NCI-H446 (cell line): Measurements from ENCODE around the gene FAM163A.

Experiments used
- DNase-seq, 2 experiments: peaks; one replicate each; lab custom pipeline; 2025; lab: John Stamatoyannopoulos, UW

Gene FAM163A

GRCh38 chr1:179753061-179753460 lies 10.0 kb downstream of the FAM163A start:
- no peak for DNase-seq

DNA sequence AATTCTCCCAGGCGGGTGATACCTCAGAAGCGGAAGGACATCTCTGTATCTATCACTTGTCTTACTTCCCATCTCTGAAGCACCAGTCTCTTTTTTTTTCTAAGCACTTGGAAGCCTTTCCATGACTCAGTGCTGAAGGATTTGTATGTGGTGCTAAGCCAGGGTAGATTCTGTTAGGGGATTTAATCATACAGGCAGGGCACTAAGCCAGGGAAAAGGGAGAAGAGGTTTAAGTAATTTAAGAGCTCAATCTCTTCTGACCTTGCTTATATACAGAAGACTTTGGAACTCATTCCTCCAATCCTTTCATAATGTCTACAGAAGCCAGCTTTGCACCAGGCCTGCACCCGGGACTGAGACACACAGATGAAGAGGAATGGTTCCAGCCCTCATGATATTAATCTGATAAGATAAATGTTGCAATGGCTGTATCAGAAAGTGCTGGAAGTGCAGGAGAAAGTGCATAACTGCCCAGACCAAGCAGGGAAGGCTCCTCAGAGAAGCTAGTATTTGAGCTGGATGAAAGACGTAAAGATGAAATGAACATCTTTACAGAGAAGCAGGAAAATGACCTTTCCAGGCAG lies 11.0 kb downstream of the FAM163A start:
- DNase-seq: peak in 1 of 2 experiments; percentile 49

- DNase-seq: no peak
Measured at GRCh38 chr1:179757933-179758332, 14.8 kb downstream of the FAM163A start.

DNA sequence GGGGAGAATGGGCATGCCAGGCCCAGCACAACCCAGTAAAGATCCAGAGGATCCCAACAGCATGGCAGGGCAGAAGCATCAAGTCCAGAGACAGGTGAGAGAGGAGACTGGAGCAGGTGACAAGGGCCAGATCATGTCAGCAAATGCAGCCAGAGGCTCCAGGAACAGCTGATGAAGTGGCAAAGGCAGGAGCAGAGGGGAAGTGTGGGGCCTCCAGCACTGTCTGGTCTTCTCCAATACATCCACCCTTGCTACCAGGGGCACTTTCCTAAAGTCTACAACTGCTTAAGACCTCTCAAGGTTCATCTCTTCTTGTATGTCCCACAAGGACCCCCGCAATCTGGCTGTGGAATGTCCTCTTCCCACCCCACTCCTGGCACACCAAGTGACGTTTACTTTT lies 17.4 kb downstream of the FAM163A start:
- DNase-seq: no peak

- DNase-seq: no peak
Measured at GRCh38 chr1:179761296-179761695, 18.2 kb downstream of the FAM163A start.

GRCh38 chr1:179761846-179762640 lies 19.0 kb downstream of the FAM163A start:
- peak; percentile 29 to 75 for DNase-seq

DNA sequence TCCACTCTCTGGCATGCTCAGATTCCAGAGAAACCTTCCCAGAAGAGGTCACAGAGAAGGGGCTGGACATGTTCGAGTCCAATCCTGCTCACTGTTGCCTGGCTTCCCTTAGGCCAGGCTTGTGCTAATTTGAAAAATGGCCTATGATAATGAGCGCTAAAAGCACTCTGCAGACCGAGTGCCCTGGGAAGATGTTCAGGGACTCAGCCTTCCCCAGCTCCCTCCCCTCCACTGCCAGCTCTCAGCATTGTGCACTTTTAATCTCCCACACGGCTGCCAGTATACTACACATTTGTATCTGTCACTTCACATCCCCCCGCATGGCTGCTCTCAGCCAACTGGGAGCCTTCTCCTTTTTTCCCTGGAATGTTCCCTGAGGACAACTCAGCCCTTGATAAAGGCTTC lies 24.1 kb downstream of the FAM163A start:
- peak in 1 of 2 experiments; percentile 17 for DNase-seq

GRCh38 chr1:179767996-179768395 lies 24.9 kb downstream of the FAM163A start:
- DNase-seq: no peak

GRCh38 chr1:179770887-179771502 lies 27.9 kb downstream of the FAM163A start:
- DNase-seq: no peak

GRCh38 chr1:179773264-179773663 lies 30.2 kb downstream of the FAM163A start:
- DNase-seq: no peak

GRCh38 chr1:179774000-179774399 lies 30.9 kb downstream of the FAM163A start:
- DNase-seq: no peak

GRCh38 chr1:179774566-179774965 lies 31.5 kb downstream of the FAM163A start:
- DNase-seq: no peak

GRCh38 chr1:179775009-179775408 lies 31.9 kb downstream of the FAM163A start:
- DNase-seq: no peak

GRCh38 chr1:179776831-179777230 lies 33.7 kb downstream of the FAM163A start:
- DNase-seq: no peak

GRCh38 chr1:179777731-179778130 lies 34.6 kb downstream of the FAM163A start:
- no peak for DNase-seq

DNA sequence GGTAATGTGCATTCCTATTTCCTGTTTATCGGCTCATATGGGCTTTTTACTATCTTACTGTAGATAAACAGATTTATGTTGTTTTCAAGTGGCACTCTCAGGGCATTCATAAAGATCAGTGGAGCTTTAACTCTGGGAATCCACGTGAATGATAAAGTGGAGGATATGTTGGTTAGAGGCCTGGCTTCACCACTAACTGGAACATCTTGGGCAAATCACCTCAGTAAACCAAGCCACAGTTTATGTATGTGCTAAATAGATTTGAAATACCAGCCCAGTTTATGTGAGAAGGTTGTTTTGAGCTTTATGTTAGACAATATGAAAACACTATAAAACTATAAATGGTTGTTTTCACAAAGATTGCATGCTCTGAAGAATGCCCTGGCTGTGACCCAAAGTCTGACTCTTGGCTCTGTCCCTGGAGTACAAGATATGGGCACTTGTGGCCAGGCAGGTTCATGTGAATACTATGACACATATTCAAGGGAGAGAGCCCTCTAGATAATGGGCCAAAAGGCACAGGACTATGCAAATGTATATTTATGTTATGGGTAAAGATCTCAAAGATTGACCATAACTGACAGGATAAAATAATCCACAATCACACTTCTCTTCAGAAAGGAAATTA lies 36.7 kb downstream of the FAM163A start:
- no peak for DNase-seq

DNA sequence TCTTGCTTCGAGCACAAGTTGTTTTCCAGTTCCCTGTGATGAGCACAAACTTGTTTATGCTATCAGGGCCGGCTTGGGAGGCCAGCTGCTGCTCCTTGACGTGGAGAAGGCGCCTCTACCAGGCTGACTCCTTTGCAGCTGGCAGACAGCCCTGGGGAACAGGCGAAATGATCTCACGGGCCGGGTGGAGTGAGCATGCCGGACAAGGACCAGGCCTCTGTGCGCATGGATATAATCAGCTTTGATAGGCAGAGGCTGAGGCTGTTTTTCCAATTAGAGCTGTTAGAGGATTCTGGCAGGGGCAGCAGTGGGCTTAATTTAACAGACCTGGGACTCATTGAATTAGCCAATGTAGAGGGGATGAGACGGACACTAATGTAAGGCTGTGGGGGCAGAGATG lies 38.9 kb downstream of the FAM163A start:
- DNase-seq: peak in 1 of 2 experiments; percentile 31

GRCh38 chr1:179785031-179785431 lies 41.9 kb downstream of the FAM163A start:
- DNase-seq: no peak

GRCh38 chr1:179785728-179786127 lies 42.6 kb downstream of the FAM163A start:
- DNase-seq: no peak

DNA sequence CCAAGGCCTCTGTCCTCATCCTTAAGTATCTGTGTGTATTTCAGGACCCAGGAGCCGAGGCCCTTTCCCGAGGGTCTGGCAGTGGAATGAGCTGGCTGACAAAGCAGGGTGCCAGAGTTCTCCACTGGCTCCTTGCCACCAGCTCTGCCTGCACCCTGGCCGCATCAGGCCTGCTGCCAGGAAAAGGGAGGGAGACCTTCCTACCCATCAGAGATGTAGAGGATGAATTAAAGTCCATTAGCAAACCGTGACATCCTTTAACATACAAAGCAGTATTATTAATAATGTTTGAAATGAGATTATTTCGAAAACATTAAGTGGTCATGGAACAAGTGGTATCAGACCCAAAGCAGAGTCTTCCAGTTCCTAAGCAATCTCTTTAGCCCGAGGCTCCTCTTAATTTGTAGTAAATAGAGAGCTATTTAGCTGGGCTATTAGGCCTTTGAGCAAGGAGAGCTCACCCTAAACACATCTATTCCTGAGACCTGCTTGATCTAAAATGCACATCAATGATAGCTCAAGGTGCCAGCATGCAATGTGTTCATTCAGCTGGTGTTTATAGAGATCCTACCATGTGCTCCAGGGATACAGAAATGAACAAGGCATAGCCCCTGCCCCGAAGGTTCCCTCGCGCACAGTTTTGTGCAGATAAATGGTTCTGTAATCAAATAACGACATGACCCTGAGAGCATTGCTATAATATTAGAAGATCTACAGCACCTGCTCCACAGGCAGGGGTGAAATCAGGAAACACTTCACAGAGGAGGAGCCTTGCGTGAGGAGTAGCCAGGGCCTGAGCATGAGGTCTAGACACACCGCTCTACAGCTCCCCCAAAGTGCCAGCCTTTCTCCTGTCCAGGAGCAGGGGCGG lies 44.0 kb downstream of the FAM163A start:
- peak; percentile 18 to 74 for DNase-seq

DNA sequence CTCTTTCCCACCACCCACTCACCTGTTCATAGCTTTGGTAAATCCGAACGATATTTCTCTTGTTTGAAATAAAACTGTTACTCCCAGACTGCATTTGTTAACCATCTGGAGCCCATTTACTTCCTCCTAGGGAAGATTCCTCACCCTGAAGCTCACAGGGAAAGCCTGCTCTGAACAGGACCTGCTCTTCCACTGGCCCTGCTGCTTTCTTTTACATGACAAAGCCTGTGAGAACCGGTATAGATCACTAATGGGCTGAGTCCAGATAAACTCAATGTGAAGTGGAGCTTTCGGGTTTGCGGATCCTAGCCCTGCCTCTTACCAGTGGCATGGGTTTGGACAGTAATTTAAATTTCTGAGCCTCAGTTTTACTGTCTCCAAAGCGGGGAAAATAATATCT lies 45.2 kb downstream of the FAM163A start:
- DNase-seq: no peak

GRCh38 chr1:179793281-179793680 lies 50.2 kb downstream of the FAM163A start:
- DNase-seq: no peak
